Activated CD8-positive, alpha-beta T cell treated with anti-CD3 and anti-CD28 coated beads for 36 hours (primary cell): Measurements from ENCODE around the gene TSEN15. TPM values are rescaled to one million over a fixed set of nuclear protein-coding genes. Genes with fewer than 3 reads are reported as not detected.

Source experiments
- ATAC-seq: fragments of 200-7000 bp; cut with Tn5 transposase; one replicate; pipeline ENCODE4 v1.10.0; 2021; ENCODE audit warnings: mild to moderate bottlenecking, moderate library complexity
- CTCF ChIA-PET: fragments of 350-600 bp; sonication (Branson Sonifier 250); formaldehyde crosslinking; loops from one replicate; lab custom pipeline; 2021; ENCODE audit warnings: antibody characterized with exemption; lab: Charles Lee
- POLR2A ChIA-PET: fragments of 350-600 bp; sonication (Branson Sonifier 250); formaldehyde crosslinking; loops from one replicate; lab custom pipeline; 2021; ENCODE audit warnings: antibody characterized with exemption; lab: Charles Lee
- DNase-seq: peaks from one replicate; pipeline ENCODE4 v3.0.0-alpha.2; 2020
- H3K27ac Mint-ChIP-seq: one replicate; pipeline ENCODE4 v1.8.0; 2021; ENCODE audit warnings: mild to moderate bottlenecking, mixed read lengths
- H3K27me3 Mint-ChIP-seq: one replicate; pipeline ENCODE4 v1.8.0; 2021; ENCODE audit warnings: mixed read lengths
- H3K36me3 Mint-ChIP-seq: one replicate; pipeline ENCODE4 v1.8.0; 2021; ENCODE audit warnings: low read depth, mixed read lengths
- H3K4me1 Mint-ChIP-seq: one replicate; pipeline ENCODE4 v1.8.0; 2021; ENCODE audit warnings: low read depth, mixed read lengths
- H3K4me3 Mint-ChIP-seq: one replicate; pipeline ENCODE4 v1.8.0; 2021; ENCODE audit warnings: mild to moderate bottlenecking, moderate library complexity, mixed read lengths
- H3K9me3 Mint-ChIP-seq: one replicate; pipeline ENCODE4 v1.8.0; 2021; ENCODE audit warnings: mixed read lengths
- CTCF ChIP-seq: fragments of 200-600 bp; IDR thresholded peaks from one replicate; pipeline ENCODE4 v1.8.0; 2022; ENCODE audit warnings: antibody characterized with exemption, mild to moderate bottlenecking
- intact Hi-C: fragments of 100-400 bp; cut with micrococcal nuclease; formaldehyde crosslinking; loops from one replicate; pipeline ENCODE4 v1.10.0; 2022
- total RNA-seq, 2 experiments: library from RNA; stranded (reverse); gene quantifications; one replicate each; pipeline ENCODE4 v1.2.3, GENCODE V29; 2021

TSEN15 gene
- total RNA-seq, 2 experiments from 2014 or later = 48.2 to 49.1 TPM

GRCh38 chr1:184035719-184036516 lies 15.6 kb upstream of the TSEN15 start:
- Mint-ChIP-seq H3K27me3 (peaks cover 59% of the 10 kb centered on the region), H3K4me1 (peaks cover 9% of the 10 kb centered on the region), H3K27ac (no peak overlapping the region), H3K9me3 (no peaks in the 10 kb centered on the region), H3K4me3 (peak overlapping the region; percentile 65), H3K36me3 (no peaks in the 10 kb centered on the region)
- no peak for TF ChIP-seq CTCF
- ChIA-PET CTCF (no interaction called here), POLR2A (interaction anchor here (4.8 kb wide), 1 partner anchor 16 kb away, joined by 41 read pairs; the partner anchor contains the start of gene TSEN15)
- intact Hi-C loops = no loop called here
- ATAC-seq (no peak), DNase-seq (peak; percentile 9)

- TF ChIP-seq CTCF = no peak
- H3K27ac Mint-ChIP-seq = no peak overlapping the region
- ATAC-seq = peak; percentile 9
- peak; percentile 21 for DNase-seq
- H3K27me3 Mint-ChIP-seq = peaks cover 54% of the 10 kb centered on the region
- no peaks in the 10 kb centered on the region for H3K36me3 Mint-ChIP-seq
- peaks cover 9% of the 10 kb centered on the region for H3K4me1 Mint-ChIP-seq
- ChIA-PET POLR2A (interaction anchor here (4.8 kb wide), 1 partner anchor 15 kb away, joined by 41 read pairs; the partner anchor contains the start of gene TSEN15), CTCF (no interaction called here)
- intact Hi-C loops = no loop called here
- H3K4me3 Mint-ChIP-seq = peak overlapping the region; percentile 65
- no peaks in the 10 kb centered on the region for H3K9me3 Mint-ChIP-seq
Measured at GRCh38 chr1:184036517-184036949, 15.0 kb upstream of the TSEN15 start.

GRCh38 chr1:184037849-184038591 lies 13.5 kb upstream of the TSEN15 start:
- ChIA-PET CTCF (no interaction called here), POLR2A (interaction anchor here (4.8 kb wide), 1 partner anchor 14 kb away, joined by 41 read pairs; the partner anchor contains the start of gene TSEN15)
- TF ChIP-seq CTCF = no peak
- intact Hi-C loops = no loop called here
- peak overlapping the region; percentile 71 for H3K4me3 Mint-ChIP-seq
- H3K4me1 Mint-ChIP-seq = peaks cover 9% of the 10 kb centered on the region
- DNase-seq = no peak
- peak; percentile 1 for ATAC-seq
- H3K27ac Mint-ChIP-seq = peak overlapping the region; percentile 56
- no peaks in the 10 kb centered on the region for H3K36me3 Mint-ChIP-seq
- H3K9me3 Mint-ChIP-seq = no peaks in the 10 kb centered on the region
- peaks cover 52% of the 10 kb centered on the region for H3K27me3 Mint-ChIP-seq

GRCh38 chr1:184039126-184039525 lies 12.4 kb upstream of the TSEN15 start:
- Mint-ChIP-seq H3K27ac (no peak overlapping the region), H3K4me3 (no peak overlapping the region), H3K36me3 (no peaks in the 10 kb centered on the region), H3K27me3 (peaks cover 53% of the 10 kb centered on the region), H3K4me1 (peaks cover 9% of the 10 kb centered on the region), H3K9me3 (no peaks in the 10 kb centered on the region)
- DNase-seq (no peak), ATAC-seq (no peak)
- ChIA-PET CTCF (interaction anchor here (0.7 kb wide), 1 partner anchor 187 kb away, joined by 5 read pairs; no protein-coding TSS in a partner anchor), POLR2A (interaction anchor here (1.4 to 4.8 kb wide), 2 partner anchors 12 to 15 kb away, joined by 3 to 41 read pairs; partner anchors contain the start of gene TSEN15)
- TF ChIP-seq CTCF = no peak
- intact Hi-C loops = no loop called here
